ENCODE data around the gene HAGH.

DNA sequence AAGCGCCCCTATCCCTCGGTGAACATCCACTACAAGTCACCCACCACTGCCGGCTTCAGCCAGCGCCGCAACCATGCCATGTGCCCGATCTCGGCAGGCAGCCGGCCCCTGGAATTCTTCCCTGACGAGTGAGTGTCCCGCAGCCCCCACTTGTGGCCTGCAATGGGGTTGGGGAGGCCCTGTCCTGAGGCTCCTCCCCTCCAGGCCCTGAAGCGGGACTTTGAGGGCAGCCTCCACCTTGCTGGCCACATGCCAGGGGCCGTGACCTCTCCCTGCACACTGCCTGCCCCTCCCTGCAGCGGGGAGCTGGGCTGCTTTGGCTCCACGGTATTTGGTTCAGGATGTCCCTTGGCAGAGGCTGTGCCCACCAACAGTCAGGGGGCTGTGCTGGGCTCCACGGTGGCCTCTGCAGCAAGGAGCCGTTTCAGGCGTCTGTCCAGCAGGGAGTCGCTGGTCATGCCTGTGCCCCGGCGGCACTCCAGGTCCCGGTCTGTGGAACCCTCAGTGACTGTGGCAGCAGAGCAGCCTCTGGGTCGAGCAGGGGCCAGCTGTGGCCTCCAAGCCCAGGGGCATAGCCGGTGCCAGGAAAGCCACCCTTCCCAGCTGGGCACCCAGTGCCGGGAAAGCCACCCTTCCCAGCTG, 63.6 kb downstream of the HAGH start:
- TF ChIP-seq CTCF (IDR thresholded peaks at IDR 0.05) (no peak), POLR2A (IDR thresholded peaks at IDR 0.05) (no peak)
